Measurements from ENCODE around the gene GCN1. TPM values are rescaled to one million over a fixed set of nuclear protein-coding genes. Genes with fewer than 3 reads are reported as not detected.

Gene GCN1
- total and polyA plus RNA-seq, 12 donors = 9.7 to 41.3 (median 34.0) TPM

GRCh38 chr12:120229487-120230325 is 35.2 kb upstream of the GCN1 start:
- intact Hi-C loops (cut with DNase I) = loop anchor here in 5 of 10 donors (1.0 to 2.0 kb wide), 3 partner anchors 34 to 36 kb away; partner anchors contain the start of gene PXN (in 4 of the 5)

GRCh38 chr12:120229071-120229486 is 34.6 kb upstream of the GCN1 start:
- ATAC-seq (no peak), DNase-seq (peak in 1 of 2 donors; percentile 24)
- 36 to 37% methylated on average over 7 of the region's 7 CpGs for WGBS, 2 donors
- Histone ChIP-seq H3K27me3 (no peaks in the 10 kb centered on the region), H3K4me1 (peaks cover 69 to 100% (median 94%) of the 10 kb centered on the region in 9 donors), H3K9me3 (no peaks in the 10 kb centered on the region), H3K36me3 (peaks cover 0 to 28% (median 5%) of the 10 kb centered on the region in 9 donors), H3K27ac (peak overlapping the region in 9 of 10 donors; percentile 85 to 96 (median 93)), H3K4me3 (peak overlapping the region in 7 of 10 donors; percentile 1 to 28 (median 21))
- intact Hi-C loops (cut with DNase I) = loop anchor here in 5 of 10 donors (1.0 to 2.0 kb wide), 3 partner anchors 34 to 36 kb away; partner anchors contain the start of gene PXN (in 4 of the 5)
- TF ChIP-seq CTCF (IDR thresholded peaks at IDR 0.05) = no peak

More at GRCh38 chr12:120229487-120230325, 35.2 kb upstream of the GCN1 start:
- H3K4me3 ChIP-seq = peak overlapping the region in 4 of 10 donors; percentile 8 to 29 (median 18)
- peak overlapping the region; percentile 49 to 96 (median 92) for H3K27ac ChIP-seq
- peak in 4 of 8 donors; percentile 1 to 9 (median 2) for ATAC-seq
- peak in 1 of 2 donors; percentile 26 for DNase-seq
- WGBS, 2 donors = 51 to 52% methylated on average over 12 of the region's 12 CpGs
- no peak for TF ChIP-seq CTCF (IDR thresholded peaks at IDR 0.05)
- peaks cover 0 to 22% (median 5%) of the 10 kb centered on the region in 9 donors for H3K36me3 ChIP-seq
- no peaks in the 10 kb centered on the region for H3K27me3 ChIP-seq
- no peaks in the 10 kb centered on the region for H3K9me3 ChIP-seq
- peaks cover 72 to 100% (median 94%) of the 10 kb centered on the region in 9 donors for H3K4me1 ChIP-seq

GRCh38 chr12:120228291-120229070 is 34.0 kb upstream of the GCN1 start:
- DNase-seq (peak; percentile 89 to 90), ATAC-seq (peak; percentile 60 to 80 (median 72))
- H3K27ac ChIP-seq = peak overlapping the region in 9 of 10 donors; percentile 50 to 96 (median 93)
- peaks cover 0 to 34% (median 6%) of the 10 kb centered on the region in 9 donors for H3K36me3 ChIP-seq
- peak overlapping the region in 7 of 10 donors; percentile 1 to 28 (median 21) for H3K4me3 ChIP-seq
- no peaks in the 10 kb centered on the region for H3K27me3 ChIP-seq
- H3K4me1 ChIP-seq = peaks cover 65 to 99% (median 92%) of the 10 kb centered on the region in 9 donors
- 19 to 20% methylated on average over 23 of the region's 23 CpGs for WGBS, 2 donors
- intact Hi-C loops (cut with DNase I) = loop anchor here in 9 of 10 donors (1.0 to 2.0 kb wide), 5 partner anchors 35 to 63 kb away; partner anchors contain the start of genes PXN (in 6 of the 9) and RNU4-2 (in 1 of the 9)
- TF ChIP-seq CTCF (IDR thresholded peaks at IDR 0.05) = peak; percentile 84 to 98 (median 96)
- H3K9me3 ChIP-seq = no peaks in the 10 kb centered on the region

GRCh38 chr12:120228041-120228290 is 33.5 kb upstream of the GCN1 start:
- peaks cover 63 to 94% (median 87%) of the 10 kb centered on the region in 9 donors for H3K4me1 ChIP-seq
- intact Hi-C loops (cut with DNase I) = loop anchor here in 6 of 10 donors (1.0 to 2.0 kb wide), 4 partner anchors 37 to 63 kb away; partner anchors contain the start of genes PXN (in 4 of the 6) and RNU4-2 (in 1 of the 6)
- ATAC-seq = no peak
- no peak for TF ChIP-seq CTCF (IDR thresholded peaks at IDR 0.05)
- peak overlapping the region in 3 of 10 donors; percentile 19 to 25 (median 21) for H3K4me3 ChIP-seq
- peak overlapping the region in 8 of 10 donors; percentile 12 to 96 (median 93) for H3K27ac ChIP-seq
- no peaks in the 10 kb centered on the region for H3K9me3 ChIP-seq
- no peaks in the 10 kb centered on the region for H3K27me3 ChIP-seq
- H3K36me3 ChIP-seq = peaks cover 0 to 39% (median 10%) of the 10 kb centered on the region in 9 donors
- no peak for DNase-seq
- 45 to 68% methylated on average over 3 of the region's 3 CpGs for WGBS, 2 donors

Data from heart right ventricle (tissue), 16 donors.